OCI-M2 (cell line): ENCODE results near the gene INHBA.

ENCODE experiments used
- DNase-seq: peaks from one replicate; lab custom pipeline; 2025; ENCODE audit not compliant: unreplicated experiment; lab: John Stamatoyannopoulos, UW

The INHBA gene

GRCh38 chr7:41689815-41690214 lies 13.1 kb downstream of the INHBA start:
- no peak for DNase-seq

- no peak for DNase-seq
Observed at GRCh38 chr7:41688906-41689305, 14.0 kb downstream of the INHBA start.

GRCh38 chr7:41688012-41688625 lies 14.8 kb downstream of the INHBA start:
- DNase-seq, result no peak

GRCh38 chr7:41685684-41686083 lies 17.2 kb downstream of the INHBA start:
- DNase-seq, result no peak

- DNase-seq, result no peak
Observed at GRCh38 chr7:41682422-41682821, 20.5 kb downstream of the INHBA start.

GRCh38 chr7:41679566-41679965 lies 23.3 kb downstream of the INHBA start:
- DNase-seq, result no peak

- DNase-seq, result no peak
Observed at GRCh38 chr7:41674505-41675023, 28.3 kb downstream of the INHBA start.

GRCh38 chr7:41661596-41661995 lies 41.3 kb downstream of the INHBA start:
- DNase-seq, result no peak

- no peak for DNase-seq
Observed at GRCh38 chr7:41659539-41659938, 43.4 kb downstream of the INHBA start.

- DNase-seq, result no peak
Observed at GRCh38 chr7:41656366-41656765, 46.5 kb downstream of the INHBA start.

- DNase-seq, result no peak
Observed at GRCh38 chr7:41655426-41655825, 47.5 kb downstream of the INHBA start.

- no peak for DNase-seq
Observed at GRCh38 chr7:41652267-41652666, 50.6 kb downstream of the INHBA start.

GRCh38 chr7:41648501-41648900 lies 54.4 kb downstream of the INHBA start:
- DNase-seq, result no peak

- DNase-seq, result no peak
Observed at GRCh38 chr7:41643616-41644015, 59.3 kb downstream of the INHBA start.

GRCh38 chr7:41641665-41642014 lies 61.2 kb downstream of the INHBA start:
- no peak for DNase-seq

- DNase-seq, result no peak
Observed at GRCh38 chr7:41641011-41641664, 61.8 kb downstream of the INHBA start.

GRCh38 chr7:41640487-41640886 lies 62.4 kb downstream of the INHBA start:
- no peak for DNase-seq

- no peak for DNase-seq
Observed at GRCh38 chr7:41637049-41637448, 65.8 kb downstream of the INHBA start.
